22Rv1 (cell line): Measurements from ENCODE around the gene DAO.
"Not testable (repeated sequence)": the region's sequence is repeated elsewhere in the genome, so short reads cannot be mapped to it uniquely, and the experiment has no call there.

Experiments used
- CTCF ChIP-seq: fragments of 450-650 bp; IDR thresholded peaks from 2 replicates; pipeline ENCODE4 v1.5.1; 2017; ENCODE audit warnings: mild to moderate bottlenecking
- ZFX ChIP-seq: fragments of 450-650 bp; IDR thresholded peaks from 2 replicates; pipeline ENCODE4 v1.6.1; 2017; ENCODE audit warnings: antibody characterized with exemption, borderline replicate concordance

GRCh38 chr12:108859141-108859922, 20.6 kb upstream of the DAO start:
- TF ChIP-seq CTCF, ZFX: not testable (repeated sequence)
